Fibroblast of skin of abdomen (primary cell): ENCODE measurements around the gene ZNF622.

ENCODE experiments used
- DNase-seq: peaks from one replicate; pipeline ENCODE4 v3.0.0-alpha.2; 2013

The ZNF622 gene

DNA sequence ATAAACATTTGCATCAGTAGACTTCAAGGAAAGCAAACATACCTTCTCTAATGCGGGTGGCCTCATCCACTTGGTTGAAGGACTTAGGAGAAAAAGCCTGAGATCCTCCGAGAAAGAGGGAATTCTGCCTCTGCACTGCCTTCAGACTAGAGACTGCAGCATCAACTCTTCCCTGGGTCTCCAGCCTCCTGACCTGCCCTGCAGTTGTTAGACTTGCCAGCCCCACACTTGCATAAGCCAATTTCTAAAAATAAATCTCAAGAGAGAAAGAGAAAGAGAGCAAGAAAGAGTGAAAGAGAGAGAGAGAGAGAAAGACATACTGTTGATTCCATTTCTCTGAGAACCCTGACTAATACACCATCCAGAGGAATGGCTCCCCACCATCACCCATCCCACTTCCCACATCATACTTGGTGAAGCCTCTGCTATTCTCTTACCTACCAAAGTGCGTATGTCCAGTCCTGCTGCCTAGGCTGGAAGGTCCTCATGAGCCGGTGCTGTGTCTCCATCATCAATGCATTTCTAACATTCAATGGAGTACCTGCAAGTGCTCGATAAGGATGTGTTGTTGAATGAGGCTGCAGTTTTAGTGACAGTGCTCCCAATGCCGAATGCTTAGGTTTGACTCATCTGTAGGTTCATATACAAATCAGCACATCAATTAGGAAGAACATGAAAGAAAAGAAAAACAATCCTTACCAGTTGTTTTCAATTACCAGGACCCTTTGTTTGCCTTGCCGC lies 35.1 kb downstream of the ZNF622 start:
- no peak for DNase-seq

DNA sequence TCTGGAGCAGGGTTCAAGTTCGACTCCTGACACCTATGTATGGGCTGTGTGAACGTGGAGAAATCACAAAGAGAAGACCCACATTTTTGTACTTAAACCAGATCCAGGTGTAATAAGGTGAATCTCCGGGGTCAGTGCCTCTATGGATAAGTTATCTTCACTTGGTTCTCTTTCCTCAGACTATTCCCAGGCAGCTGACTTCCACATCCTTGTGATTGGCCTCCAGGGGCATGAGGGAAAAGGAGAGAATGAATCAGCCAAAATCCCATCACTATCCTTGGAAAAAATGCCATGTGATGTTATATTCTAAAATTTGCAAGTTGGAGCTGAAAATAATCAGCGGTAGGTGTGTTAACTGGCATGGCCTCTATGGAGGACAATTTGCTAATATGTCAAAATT lies 37.2 kb downstream of the ZNF622 start:
- no peak for DNase-seq

DNA sequence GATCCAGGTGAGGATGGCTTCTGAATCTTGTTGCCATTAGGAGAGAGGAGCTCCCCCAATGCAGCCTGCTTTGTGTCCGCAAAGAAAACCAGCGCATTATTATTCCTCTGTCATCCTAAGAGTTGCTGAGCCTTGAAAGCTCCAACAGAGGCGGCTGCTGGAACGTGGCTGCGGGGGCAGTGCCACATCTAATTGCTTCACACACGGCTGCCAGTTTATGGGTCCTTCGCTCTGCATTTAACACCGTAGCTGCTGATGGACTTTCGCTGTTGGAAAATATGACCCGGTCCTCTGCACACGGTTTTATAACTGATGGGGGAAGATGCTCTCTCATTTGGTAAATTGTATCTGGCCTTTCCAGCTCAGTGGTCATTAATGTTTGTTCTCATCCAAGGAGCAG lies 38.0 kb downstream of the ZNF622 start:
- no peak for DNase-seq

DNA sequence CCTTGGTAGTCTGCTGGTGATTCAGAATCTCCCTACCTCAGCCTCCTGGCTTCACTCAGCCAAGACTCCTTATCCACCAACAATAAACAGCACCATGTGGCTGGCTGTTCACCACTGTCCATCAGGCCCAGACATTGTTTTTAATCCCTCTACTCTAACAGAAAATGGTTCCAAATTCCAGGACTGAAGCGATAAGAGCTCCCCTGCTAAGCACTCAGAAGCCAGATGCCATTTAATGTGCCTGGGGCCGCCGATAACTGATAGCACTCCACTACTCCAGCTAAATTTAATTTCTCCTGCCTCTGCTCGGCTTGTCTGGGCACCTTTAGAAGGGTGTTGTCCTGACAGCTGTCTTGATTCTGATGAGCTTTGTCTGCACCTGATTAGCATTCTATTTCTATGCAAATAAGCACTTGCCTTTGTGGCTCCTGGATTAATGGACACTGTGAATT lies 47.1 kb downstream of the ZNF622 start:
- DNase-seq = no peak

DNA sequence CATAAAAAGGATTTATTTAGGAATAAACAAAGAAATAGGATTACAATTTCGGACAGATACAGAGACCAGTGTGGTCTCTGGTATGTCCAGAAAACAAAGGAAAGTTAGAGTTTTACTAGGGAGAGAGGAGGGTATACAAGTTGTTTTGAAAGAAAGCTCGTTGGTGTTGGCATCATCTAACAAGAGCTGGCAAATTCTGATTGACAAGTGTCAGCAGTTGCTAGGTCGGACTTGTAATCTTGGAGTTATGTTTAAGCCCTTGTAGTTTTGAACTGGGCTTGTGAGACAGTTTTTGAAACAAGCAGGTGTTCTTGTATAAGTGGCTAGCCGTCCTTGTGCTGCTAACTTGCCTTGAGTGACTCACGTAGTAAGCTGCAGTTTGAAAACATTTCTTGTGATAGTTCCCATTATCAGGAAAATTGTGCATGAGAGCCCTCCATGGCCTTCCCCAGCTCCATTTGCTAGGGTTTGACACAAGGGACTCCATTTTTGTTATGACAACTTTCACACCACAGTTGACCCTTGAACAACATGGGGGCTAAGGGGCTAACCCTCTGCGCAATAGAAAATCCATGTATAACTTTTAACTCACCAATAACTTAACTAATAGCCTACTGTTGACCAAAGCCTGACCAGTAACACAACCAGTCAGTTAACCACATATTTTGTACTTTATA lies 48.1 kb downstream of the ZNF622 start:
- DNase-seq = no peak

DNA sequence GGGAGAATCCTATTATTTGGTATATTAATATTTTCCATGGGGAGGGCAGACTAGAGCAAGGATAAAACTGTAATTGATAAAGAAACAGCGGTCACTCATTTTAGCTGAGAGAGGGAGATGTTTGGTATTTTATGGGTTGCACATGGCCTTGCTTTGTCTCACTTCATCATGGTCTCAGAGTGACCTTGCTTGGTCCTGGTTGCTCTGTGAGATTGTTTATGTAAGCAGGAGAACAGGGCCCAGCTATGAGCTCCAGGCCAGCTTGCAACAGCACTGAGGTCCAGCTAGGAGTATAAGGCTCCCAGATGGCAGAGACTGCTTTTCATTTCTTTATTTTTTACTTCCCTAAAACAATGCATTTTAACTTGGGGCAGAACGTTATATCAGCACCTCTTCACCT lies 50.7 kb downstream of the ZNF622 start:
- no peak for DNase-seq

DNA sequence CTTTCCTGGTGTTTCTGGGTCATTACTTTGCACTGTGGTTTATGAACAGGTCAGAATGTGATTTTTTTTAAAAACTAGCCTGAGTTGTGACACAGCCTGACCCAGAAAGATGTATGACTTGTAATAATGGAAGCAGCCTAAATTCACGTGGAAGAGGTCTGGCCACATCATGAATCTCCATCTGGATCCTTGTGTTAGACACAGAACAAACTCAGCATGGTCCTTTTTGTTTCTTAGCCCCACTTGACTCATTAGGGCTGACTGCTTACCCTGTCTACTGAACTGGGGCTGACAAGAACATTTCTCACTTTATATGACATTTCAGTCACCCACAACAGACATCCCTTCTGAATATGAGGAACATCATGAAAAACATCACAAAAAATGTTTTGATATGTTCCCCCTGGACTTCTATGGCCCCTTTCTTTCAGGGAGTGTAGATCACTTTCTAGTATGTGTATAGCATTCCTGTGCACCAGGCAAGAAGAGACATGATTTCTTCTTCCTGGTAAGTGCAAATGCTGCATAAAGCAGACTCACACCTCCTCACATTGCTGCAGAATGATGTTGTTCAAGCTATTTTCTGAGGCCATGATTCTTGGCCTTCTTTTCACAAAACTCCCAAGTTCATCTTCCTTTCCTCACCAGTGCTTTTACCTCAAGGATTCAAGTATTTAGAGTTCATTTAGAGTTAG lies 52.3 kb downstream of the ZNF622 start:
- DNase-seq = no peak

DNA sequence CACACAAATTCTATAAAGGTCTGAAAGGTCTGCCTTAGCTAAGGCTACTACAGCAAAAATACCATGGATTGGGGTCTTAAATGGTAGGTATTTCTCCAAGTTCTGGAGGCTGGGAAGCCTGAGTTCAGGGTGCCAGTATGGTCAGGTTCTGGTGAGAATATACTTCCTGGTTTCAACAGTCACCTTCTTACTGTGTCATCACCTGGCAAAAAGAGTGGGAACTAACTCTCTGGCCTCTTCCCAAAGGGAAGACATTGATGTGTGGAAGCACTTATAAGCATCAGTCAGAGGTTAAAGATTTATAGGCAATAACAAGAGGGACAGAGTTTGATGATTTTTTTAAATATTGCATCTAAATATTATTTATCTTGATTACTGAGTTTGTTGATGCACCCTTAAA lies 53.0 kb downstream of the ZNF622 start:
- DNase-seq = no peak

DNA sequence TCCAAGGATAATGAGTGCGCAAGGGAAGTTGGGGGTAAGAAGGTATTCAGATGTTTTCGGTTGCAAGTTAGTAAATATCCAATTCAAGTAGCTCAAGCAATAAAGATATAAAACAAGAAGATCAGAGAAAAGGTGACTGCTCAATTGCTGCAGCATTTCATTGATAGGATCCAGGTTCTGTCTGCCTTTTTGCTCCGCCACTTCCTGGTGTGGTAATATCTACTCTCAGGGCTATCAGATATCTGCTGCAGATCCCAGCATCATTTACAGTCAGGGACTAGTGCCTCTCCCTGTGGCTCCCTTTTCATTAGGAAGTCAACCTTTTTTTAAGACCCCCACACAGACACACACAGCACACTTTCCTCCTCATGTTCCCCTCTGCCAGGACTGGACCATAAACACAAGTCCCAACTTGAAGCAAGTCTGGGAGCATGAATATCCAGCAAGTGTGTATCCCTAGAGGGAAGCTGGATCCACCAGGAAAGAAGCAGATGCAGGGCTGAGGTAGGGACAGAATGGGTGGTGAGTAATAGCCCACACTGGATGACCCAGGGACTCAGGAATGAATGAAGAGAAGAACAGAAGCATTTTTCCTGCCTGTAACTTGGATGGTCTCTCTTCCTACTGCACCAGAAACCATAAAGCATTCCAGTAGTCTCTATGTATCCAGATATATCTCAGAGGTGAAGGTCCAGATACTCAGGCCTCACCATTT lies 53.7 kb downstream of the ZNF622 start:
- DNase-seq = peak; percentile 61

DNA sequence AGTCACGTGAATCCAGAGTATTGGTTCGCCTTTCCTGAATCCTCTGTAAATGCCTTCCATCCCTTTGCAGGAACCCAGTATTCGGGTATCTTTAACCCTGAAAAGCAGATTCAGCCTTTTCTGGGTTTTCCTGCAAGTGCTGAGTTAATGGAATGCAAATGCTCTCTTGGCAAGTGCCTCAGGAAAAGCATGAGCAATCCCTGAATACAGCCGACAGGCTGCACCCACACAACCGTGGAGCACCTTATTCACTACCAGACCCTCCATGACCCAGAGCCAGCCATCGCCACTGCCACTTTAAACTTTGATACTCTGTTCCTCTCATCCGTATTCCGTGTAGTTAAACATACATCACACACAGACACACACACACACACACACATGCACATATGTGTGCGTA lies 54.4 kb downstream of the ZNF622 start:
- peak; percentile 22 for DNase-seq

DNA sequence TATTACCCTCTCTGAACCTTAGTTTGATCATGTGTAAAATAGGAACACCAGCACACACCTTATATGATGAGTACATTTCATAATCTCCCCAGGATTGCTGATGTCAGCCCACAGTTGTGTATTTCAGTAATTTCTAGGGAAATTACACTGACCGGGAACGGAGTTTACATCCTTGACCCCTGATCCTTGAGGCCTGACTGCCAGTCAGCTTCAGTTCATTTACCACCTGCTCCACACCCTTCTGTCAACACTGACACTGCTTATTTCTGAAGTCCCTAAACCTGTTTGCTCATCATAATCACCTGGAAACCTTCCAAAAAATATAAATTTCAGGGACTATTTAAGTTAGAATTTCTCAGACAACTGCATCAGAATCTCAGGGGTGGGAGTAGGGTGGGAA lies 55.3 kb downstream of the ZNF622 start:
- DNase-seq = no peak

DNA sequence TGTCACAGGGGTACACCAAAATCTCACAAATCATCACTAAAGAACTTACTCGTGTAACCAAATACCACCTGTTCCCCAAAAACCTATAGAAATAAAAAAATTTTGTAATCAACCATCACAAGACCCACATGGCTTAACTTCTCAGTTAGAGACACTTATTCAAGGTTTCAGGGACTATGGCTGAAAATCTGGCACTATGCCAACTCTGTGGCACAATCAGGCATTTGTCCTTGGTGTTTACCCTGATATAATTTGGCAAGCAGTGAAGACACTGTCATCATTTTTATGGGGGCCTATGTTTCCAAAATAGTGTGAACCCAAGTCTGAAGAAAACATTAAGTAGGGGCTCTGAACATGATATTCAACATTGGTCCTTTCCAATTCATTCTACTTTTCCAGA lies 59.0 kb downstream of the ZNF622 start:
- no peak for DNase-seq

DNA sequence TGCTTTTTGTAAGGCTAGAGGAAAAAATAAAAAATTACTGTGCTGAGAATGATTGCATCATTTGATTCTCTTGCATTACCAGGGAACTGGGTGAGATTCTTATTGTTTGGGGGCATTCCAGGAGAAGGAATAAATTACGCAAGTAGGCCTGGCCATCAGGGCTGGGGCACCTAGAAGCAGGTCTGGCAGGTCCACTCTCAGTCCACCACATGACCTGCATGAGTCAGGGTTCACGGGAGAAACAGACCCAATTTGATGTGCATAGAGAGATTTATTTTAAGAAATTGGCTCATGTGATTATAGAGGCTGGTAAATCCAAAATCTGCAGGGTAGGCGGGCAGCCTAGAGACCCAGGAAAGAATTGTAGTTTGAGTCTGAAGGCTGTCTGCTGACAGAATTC lies 59.6 kb downstream of the ZNF622 start:
- no peak for DNase-seq
